Vagina (tissue), 2 donors: ENCODE measurements around the gene UBE2U.

Source experiments
- CTCF ChIP-seq, 3 experiments: fragments of 450-650 bp in 2 of 3; fragments of 200-600 bp in 1 of 3; sonication (generic) in 1 of 3; IDR thresholded peaks; one replicate each; pipeline ENCODE4 v1.5.1; 2017 to 2019; ENCODE audit warnings: antibody characterized with exemption in 3 of 3, mild to moderate bottlenecking in 2 of 3, moderate library complexity in 2 of 3
- POLR2A ChIP-seq, 2 donors: fragments of 450-650 bp; IDR thresholded peaks; one replicate each; pipeline ENCODE4 v1.6.1; 2017; ENCODE audit warnings: antibody characterized with exemption in 2 of 2, mild to moderate bottlenecking in 2 of 2, moderate library complexity in 2 of 2
- POLR2AphosphoS5 ChIP-seq, 2 donors: sonication (generic); formaldehyde crosslinking; IDR thresholded peaks; one replicate each; pipeline ENCODE4 v1.9.0; 2017; ENCODE audit warnings: antibody characterized with exemption in 2 of 2, mild to moderate bottlenecking in 2 of 2, low read depth in 1 of 2; ENCODE audit not compliant: insufficient read depth in 1 of 2

GRCh38 chr1:64167176-64167575, 36.2 kb upstream of the UBE2U start:
- no peak for TF ChIP-seq CTCF (IDR thresholded peaks at IDR 0.05)
- no peak for TF ChIP-seq POLR2A (IDR thresholded peaks at IDR 0.05)
- TF ChIP-seq POLR2AphosphoS5 (IDR thresholded peaks at IDR 0.05; ENCODE audit: insufficient read depth in 1 of 2, low read depth in 1 of 2) = no peak
